Amniotic stem cell (primary cell): ENCODE results near the gene OR51S1.
"Not testable (repeated sequence)": the region's sequence is repeated elsewhere in the genome, so short reads cannot be mapped to it uniquely, and the experiment has no call there.

Experiments used
- DNase-seq: peaks from one replicate; lab custom pipeline; 2025; lab: John Stamatoyannopoulos, UW

Gene OR51S1

DNA sequence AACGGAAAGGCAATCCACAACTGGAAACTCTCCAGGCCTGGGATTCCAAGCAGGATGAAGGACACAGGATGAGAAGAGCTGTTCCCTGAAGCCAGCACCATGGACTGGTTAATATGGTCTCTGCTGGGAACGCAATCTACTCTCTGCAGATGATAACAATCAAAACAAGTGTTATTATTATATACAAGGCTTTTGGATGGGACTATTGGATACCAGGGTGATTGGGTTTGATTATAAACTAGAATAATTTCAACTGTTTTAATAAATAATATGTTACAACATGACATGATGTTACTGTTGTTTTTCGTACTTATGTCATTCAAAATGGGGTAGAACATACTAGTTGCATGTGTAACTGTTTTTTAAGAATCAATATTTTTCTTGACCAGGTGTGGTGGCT is 44.7 kb downstream of the OR51S1 start, which contains the start of gene OR52R1:
TSS of gene OR52R1 (minus strand) at position 101 of the 400 bp plus-strand sequence. CDS start at position 101, 0 bp downstream.
- DNase-seq: no peak

DNA sequence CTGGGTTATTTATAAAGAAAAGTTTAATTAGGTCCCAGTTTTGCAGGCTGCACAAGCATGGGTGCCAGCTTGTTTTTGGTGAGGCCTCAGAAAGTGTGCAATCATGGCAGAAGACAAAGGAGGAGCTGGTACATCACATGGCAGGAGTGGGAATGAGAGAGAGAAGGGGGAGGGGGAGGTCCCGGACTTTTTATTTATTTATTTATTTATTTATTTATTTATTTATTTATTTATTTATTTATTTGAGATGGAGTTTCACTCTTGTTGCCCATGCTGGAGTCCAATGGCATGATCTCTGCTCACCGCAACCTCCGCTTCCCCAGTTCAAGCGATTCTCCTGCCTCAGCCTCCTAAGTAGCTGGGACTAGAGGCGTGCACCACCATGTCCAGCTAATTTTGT is 47.7 kb downstream of the OR51S1 start:
- not testable (repeated sequence) for DNase-seq

DNA sequence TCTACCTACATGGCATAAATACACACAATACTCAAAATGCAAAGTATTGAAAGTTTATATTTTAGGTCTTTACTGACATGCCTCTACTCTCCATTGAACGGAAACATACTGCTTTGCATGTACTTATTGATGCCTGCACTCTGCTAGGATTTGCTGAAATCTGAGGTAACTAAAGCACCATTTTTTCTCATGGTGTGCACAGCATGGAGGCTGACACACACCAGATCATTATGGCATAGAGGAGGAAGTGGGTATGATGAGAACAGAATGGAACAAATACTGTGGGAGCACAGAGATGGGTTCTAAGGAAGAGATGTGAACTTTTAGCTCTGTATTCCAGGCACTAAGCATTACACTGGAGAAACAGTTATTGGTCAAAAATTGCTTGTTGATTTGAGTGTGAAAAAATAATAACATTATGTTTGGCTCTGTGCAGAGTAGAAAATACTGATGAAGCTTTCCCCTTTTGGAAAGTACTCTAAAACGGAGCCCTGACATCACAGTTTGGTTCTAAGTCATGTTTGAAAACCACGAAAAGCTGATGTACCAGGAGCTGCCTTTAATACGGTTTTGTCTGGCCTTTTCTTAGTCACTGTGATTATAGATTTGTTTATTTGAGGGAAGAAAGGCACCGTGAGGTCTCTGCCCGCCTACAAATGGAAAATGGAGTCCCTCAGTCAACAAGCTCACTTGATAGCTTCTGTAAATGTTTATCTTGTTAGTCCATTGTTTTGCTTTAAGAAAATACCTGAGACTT is 50.4 kb downstream of the OR51S1 start:
- DNase-seq: no peak
